Tibial nerve (tissue), 4 donors: ENCODE results near the gene SMIM11. TPM values are rescaled to one million over a fixed set of nuclear protein-coding genes. Genes with fewer than 3 reads are reported as not detected.
"Not testable (repeated sequence)": the region's sequence is repeated elsewhere in the genome, so short reads cannot be mapped to it uniquely, and the experiment has no call there.

ENCODE experiments used
- DNase-seq, 2 donors: peaks; one replicate each; pipeline ENCODE4 v3.0.0-alpha.2; 2019; ENCODE audit warnings: low spot score in 2 of 2
- H3K27ac ChIP-seq, 4 donors: fragments of 200-600 bp; sonication (generic) in 3 of 4; one replicate each; pipeline ENCODE4 v1.5.1; 2017 to 2019; ENCODE audit warnings: mild to moderate bottlenecking in 1 of 4
- H3K27me3 ChIP-seq, 2 donors: fragments of 200-600 bp; sonication (generic) in 1 of 2; one replicate each; pipeline versions ENCODE4 v1.5.1 to v1.6.0; 2017 to 2019
- H3K36me3 ChIP-seq, 3 donors: fragments of 200-600 bp; sonication (generic); one replicate each; pipeline ENCODE4 v1.5.1; 2018 to 2019
- H3K4me1 ChIP-seq, 4 donors: fragments of 200-600 bp; sonication (generic) in 3 of 4; one replicate each; pipeline ENCODE4 v1.5.1; 2017 to 2019
- H3K4me3 ChIP-seq, 4 donors: fragments of 200-600 bp; sonication (generic) in 3 of 4; one replicate each; pipeline ENCODE4 v1.5.1; 2017 to 2019; ENCODE audit warnings: mild to moderate bottlenecking in 1 of 4, moderate library complexity in 1 of 4
- H3K9me3 ChIP-seq, 4 donors: fragments of 200-600 bp; sonication (generic) in 3 of 4; one replicate each; pipeline ENCODE4 v1.5.1; 2017 to 2019
- EP300 ChIP-seq, 2 donors: sonication (generic); formaldehyde crosslinking; IDR thresholded peaks; one replicate each; pipeline ENCODE4 v1.6.1; 2017; ENCODE audit warnings: antibody characterized with exemption in 2 of 2, mild to moderate bottlenecking in 1 of 2
- POLR2A ChIP-seq, 2 donors: fragments of 450-650 bp; IDR thresholded peaks; one replicate each; pipeline ENCODE4 v1.6.1; 2017; ENCODE audit warnings: antibody characterized with exemption in 2 of 2, mild to moderate bottlenecking in 2 of 2, moderate library complexity in 2 of 2
- WGBS, 2 donors: methylation state at CpG; one replicate each; pipeline ENCODE4 v1.1.5; 2018; 5-methylcytosine and 5-hydroxymethylcytosine counted together
- total RNA-seq, 4 donors: library from RNA; depleted of rRNA; stranded (reverse); fragments of >200 nt; gene quantifications; one replicate each; pipeline ENCODE4 v1.1.0, GENCODE V29; 2016
- TF ChIP-seq, protein P1 (sequence below), 5 experiments: fragments of 200-600 bp in 3 of 5; fragments of 450-650 bp in 2 of 5; sonication (generic) in 3 of 5; IDR thresholded peaks; one replicate each; pipeline ENCODE4 v1.5.1; 2016 to 2019; ENCODE audit warnings: antibody characterized with exemption in 5 of 5, mild to moderate bottlenecking in 3 of 5, moderate library complexity in 2 of 5

The SMIM11 gene
- total RNA-seq, 4 donors from 2014 or later: 9.0 to 38.5 (median 12.4) TPM

DNA sequence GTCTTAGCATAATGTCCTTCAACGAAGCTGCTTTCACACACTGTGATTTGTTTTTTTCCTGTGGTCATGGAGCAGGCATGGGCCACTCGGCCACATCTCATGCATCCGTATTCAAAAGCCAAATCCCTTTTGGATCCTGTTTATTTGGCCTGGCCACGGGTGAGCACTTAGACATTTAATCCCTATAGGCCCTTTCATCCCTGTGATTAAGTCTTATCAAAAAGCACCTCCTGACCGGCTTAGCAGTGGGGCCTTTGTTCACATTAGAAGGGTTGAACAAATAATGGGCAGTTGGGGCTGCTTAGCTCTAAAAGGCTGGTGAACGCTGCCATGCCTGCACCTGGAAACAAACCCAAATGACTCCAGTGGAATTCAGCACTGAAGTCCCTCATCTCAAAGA, 9.5 kb upstream of the SMIM11 start:
- no peak overlapping the region for H3K27ac ChIP-seq
- 80 to 81% methylated on average over 6 of the region's 6 CpGs for WGBS, 2 donors
- TF ChIP-seq, protein P1, sequence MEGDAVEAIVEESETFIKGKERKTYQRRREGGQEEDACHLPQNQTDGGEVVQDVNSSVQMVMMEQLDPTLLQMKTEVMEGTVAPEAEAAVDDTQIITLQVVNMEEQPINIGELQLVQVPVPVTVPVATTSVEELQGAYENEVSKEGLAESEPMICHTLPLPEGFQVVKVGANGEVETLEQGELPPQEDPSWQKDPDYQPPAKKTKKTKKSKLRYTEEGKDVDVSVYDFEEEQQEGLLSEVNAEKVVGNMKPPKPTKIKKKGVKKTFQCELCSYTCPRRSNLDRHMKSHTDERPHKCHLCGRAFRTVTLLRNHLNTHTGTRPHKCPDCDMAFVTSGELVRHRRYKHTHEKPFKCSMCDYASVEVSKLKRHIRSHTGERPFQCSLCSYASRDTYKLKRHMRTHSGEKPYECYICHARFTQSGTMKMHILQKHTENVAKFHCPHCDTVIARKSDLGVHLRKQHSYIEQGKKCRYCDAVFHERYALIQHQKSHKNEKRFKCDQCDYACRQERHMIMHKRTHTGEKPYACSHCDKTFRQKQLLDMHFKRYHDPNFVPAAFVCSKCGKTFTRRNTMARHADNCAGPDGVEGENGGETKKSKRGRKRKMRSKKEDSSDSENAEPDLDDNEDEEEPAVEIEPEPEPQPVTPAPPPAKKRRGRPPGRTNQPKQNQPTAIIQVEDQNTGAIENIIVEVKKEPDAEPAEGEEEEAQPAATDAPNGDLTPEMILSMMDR (IDR thresholded peaks at IDR 0.05): no peak
- no peak for TF ChIP-seq EP300 (IDR thresholded peaks at IDR 0.05)
- no peak for TF ChIP-seq POLR2A (IDR thresholded peaks at IDR 0.05)
- no peaks in the 10 kb centered on the region for H3K36me3 ChIP-seq
- DNase-seq: no peak
- H3K4me3 ChIP-seq: no peak overlapping the region
- H3K9me3 ChIP-seq: no peaks in the 10 kb centered on the region
- peaks cover 0 to 6% (median 0%) of the 10 kb centered on the region in 4 donors for H3K4me1 ChIP-seq
- H3K27me3 ChIP-seq: no peaks in the 10 kb centered on the region

DNA sequence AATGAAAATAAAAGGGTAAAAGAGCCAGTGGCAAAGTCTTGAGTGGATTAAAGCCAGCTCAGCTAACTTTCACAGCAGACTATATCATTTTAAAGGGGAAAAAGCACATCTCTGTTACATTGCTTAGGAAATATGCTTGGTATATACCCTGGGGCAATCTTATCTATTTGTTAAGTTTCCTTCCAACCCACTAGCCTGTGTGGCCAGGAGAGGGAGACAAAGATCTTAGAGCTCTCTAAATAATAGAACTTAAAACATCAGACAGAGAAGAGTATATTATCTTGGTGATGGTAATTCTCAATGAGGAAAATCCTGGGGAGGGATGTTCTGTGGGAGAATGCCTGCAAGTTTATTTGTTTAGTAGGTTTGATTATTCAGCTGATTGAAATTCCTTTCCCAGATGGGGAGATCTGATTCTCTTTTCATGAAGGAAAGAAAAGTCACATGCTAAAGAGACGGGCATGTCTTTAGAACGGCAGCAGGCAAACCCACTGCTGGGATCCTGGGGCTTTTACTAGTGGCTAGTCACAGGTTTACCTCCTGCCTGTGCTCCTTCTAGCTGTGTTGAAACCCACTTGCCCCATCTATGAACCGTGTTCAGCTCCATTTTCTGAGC, 7.9 kb upstream of the SMIM11 start:
- TF ChIP-seq, protein P1 (IDR thresholded peaks at IDR 0.05): peak in 4 of 5 experiments; percentile 53 to 63 (median 58)
- no peak for TF ChIP-seq EP300 (IDR thresholded peaks at IDR 0.05)
- Histone ChIP-seq H3K4me3 (no peak overlapping the region), H3K27ac (no peak overlapping the region), H3K9me3 (no peaks in the 10 kb centered on the region), H3K4me1 (peaks cover 0 to 6% (median 0%) of the 10 kb centered on the region in 4 donors), H3K36me3 (no peaks in the 10 kb centered on the region), H3K27me3 (no peaks in the 10 kb centered on the region)
- DNase-seq: peak in 1 of 2 donors; percentile 77
- 47 to 56% methylated on average over 3 of the region's 3 CpGs for WGBS, 2 donors

DNA sequence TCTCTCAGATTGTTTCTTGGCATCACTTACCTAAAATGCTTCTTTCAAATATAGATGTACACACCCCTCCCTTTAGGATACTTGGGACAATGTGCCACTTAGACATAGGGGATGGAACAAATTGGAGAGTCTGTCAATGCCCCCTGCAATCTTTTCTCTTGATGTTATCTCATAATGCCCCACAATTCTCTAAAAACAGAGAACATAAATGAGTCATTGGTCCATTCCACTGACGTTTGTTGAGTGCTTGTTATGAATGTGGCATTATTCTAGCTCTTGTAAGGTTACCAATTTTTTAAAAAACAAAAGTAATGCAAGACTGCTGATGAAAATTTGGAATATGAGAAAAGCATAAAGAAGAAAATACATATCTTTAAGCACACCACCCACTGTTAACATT, 5.6 kb upstream of the SMIM11 start:
- WGBS, 2 donors: 22 to 23% methylated on average over 1 of the region's 1 CpG
- DNase-seq: no peak
- Histone ChIP-seq H3K27ac (no peak overlapping the region), H3K9me3 (no peaks in the 10 kb centered on the region), H3K27me3 (no peaks in the 10 kb centered on the region), H3K4me3 (no peak overlapping the region), H3K4me1 (peaks cover 0 to 9% (median 0%) of the 10 kb centered on the region in 4 donors), H3K36me3 (no peaks in the 10 kb centered on the region)
- TF ChIP-seq, protein P1 (IDR thresholded peaks at IDR 0.05): no peak
- no peak for TF ChIP-seq EP300 (IDR thresholded peaks at IDR 0.05)
- TF ChIP-seq POLR2A (IDR thresholded peaks at IDR 0.05): no peak

- DNase-seq: no peak
- Histone ChIP-seq H3K27me3 (no peaks in the 10 kb centered on the region), H3K4me3 (no peak overlapping the region), H3K4me1 (peaks cover 0 to 7% (median 0%) of the 10 kb centered on the region in 4 donors), H3K27ac (no peak overlapping the region), H3K36me3 (no peaks in the 10 kb centered on the region), H3K9me3 (no peaks in the 10 kb centered on the region)
- TF ChIP-seq, protein P1 (IDR thresholded peaks at IDR 0.05): no peak
- TF ChIP-seq POLR2A (IDR thresholded peaks at IDR 0.05) (no peak), EP300 (IDR thresholded peaks at IDR 0.05) (no peak)
- 89 to 94% methylated on average over 5 of the region's 5 CpGs for WGBS, 2 donors
Observed at GRCh38 chr21:34372321-34372720, 3.0 kb upstream of the SMIM11 start.

- no CpG with 5 or more reads among the region's 8 CpGs for WGBS, 2 donors
- not testable (repeated sequence) for H3K36me3 ChIP-seq, H3K27ac ChIP-seq, H3K27me3 ChIP-seq, H3K4me3 ChIP-seq, H3K9me3 ChIP-seq, DNase-seq, H3K4me1 ChIP-seq
Observed at GRCh38 chr21:34374462-34374861, 845 bp upstream of the SMIM11 start.

DNA sequence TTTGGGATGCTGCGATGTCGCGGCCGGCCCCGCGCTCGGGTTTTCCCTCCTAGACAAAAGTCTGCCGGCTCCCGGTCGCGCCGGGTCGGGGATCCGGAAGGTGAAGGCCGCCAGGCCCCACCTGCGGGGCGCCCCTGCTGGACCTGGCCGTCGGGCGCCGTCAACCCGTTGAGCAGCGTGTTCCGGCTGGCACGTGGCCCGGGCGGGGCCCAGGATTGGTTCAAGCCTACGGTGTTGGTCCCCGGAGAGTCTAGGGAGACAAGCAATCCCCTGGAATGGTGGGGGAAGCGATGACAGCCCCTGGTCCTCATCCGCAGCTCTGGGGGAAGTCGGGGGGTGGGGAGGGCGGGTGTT, 289 bp downstream of the SMIM11 start:
- H3K4me3 ChIP-seq, DNase-seq, H3K36me3 ChIP-seq, H3K9me3 ChIP-seq, H3K27ac ChIP-seq, H3K27me3 ChIP-seq, H3K4me1 ChIP-seq: not testable (repeated sequence)
- no CpG with 5 or more reads among the region's 33 CpGs for WGBS, 2 donors

GRCh38 chr21:34383138-34383537, 7.8 kb downstream of the SMIM11 start:
- not testable (repeated sequence) for H3K4me1 ChIP-seq, H3K4me3 ChIP-seq, H3K27me3 ChIP-seq, H3K27ac ChIP-seq, H3K36me3 ChIP-seq, H3K9me3 ChIP-seq, DNase-seq
- WGBS, 2 donors: no CpG with 5 or more reads among the region's 2 CpGs

DNA sequence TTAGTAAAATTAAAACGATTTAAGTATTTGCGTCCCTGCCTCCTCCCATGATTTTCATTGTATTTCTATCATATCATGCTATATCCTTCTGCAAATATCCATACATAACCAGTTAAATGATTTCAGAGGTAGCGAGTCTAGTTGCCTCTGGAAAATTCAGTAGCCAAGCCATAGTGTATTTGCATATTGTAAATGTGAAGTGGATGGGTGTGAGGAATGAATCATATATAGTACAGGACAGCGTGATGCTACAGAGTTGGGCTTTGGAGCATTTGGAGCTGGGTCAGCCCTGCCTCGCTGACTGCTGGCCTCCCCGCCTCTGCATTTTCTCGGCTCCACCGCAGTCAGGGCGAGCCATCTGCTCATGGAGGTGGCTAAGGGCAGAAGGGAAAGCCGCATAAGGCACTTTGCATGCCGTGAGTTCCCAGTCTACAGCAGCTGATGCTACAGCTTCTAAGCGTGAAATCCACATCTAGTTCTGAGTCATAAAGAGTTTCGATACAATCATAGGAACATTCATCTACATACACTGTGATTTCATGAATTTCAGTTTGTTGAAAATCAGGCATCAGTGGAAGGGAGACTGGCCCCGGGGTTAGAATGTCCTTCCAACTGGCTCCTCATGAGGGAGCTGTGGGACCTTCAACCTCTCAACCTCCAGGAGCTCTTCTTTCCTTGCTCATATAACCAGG, 8.6 kb downstream of the SMIM11 start:
- not testable (repeated sequence) for H3K27ac ChIP-seq, H3K27me3 ChIP-seq
- WGBS, 2 donors: no CpG with 5 or more reads among the region's 14 CpGs

GRCh38 chr21:34400522-34400921, 25.2 kb downstream of the SMIM11 start:
- WGBS, 2 donors: no CpG with 5 or more reads among the region's 5 CpGs
- H3K27ac ChIP-seq, H3K4me1 ChIP-seq, H3K27me3 ChIP-seq, DNase-seq, H3K9me3 ChIP-seq, H3K36me3 ChIP-seq, H3K4me3 ChIP-seq: not testable (repeated sequence)

More for the DNA sequence above, 8.6 kb downstream of the SMIM11 start:
- H3K4me3 ChIP-seq, DNase-seq, H3K9me3 ChIP-seq, H3K36me3 ChIP-seq, H3K4me1 ChIP-seq: not testable (repeated sequence)
